Gastroesophageal sphincter (tissue), 4 donors: ENCODE measurements around the gene MN1. TPM values are rescaled to one million over a fixed set of nuclear protein-coding genes. Genes with fewer than 3 reads are reported as not detected.

Experiments used
- ATAC-seq: fragments of 150-250 bp; one replicate; pipeline ENCODE4 v1.9.1; 2016; ENCODE audit warnings: mild to moderate bottlenecking, moderate library complexity
- H3K27ac ChIP-seq, 4 donors: fragments of 200-600 bp; sonication (generic) in 3 of 4; 1 replicate in 3 of 4; 2 replicates in 1 of 4; pipeline ENCODE4 v1.5.1; 2016 to 2019
- H3K27me3 ChIP-seq: fragments of 200-600 bp; sonication (generic); one replicate; pipeline ENCODE4 v1.5.1; 2019
- H3K36me3 ChIP-seq, 2 donors: fragments of 200-600 bp; sonication (generic); one replicate each; pipeline ENCODE4 v1.5.1; 2019; ENCODE audit warnings: control low read depth in 1 of 2
- H3K4me1 ChIP-seq, 3 donors: fragments of 200-600 bp; sonication (generic); 1 replicate in 2 of 3; 2 replicates in 1 of 3; pipeline ENCODE4 v1.5.1; 2016 to 2019; ENCODE audit warnings: control low read depth in 2 of 3
- H3K4me3 ChIP-seq, 2 donors: fragments of 200-600 bp; sonication (generic); one replicate each; pipeline ENCODE4 v1.5.1; 2019; ENCODE audit warnings: mild to moderate bottlenecking in 1 of 2, moderate library complexity in 1 of 2
- H3K9me3 ChIP-seq, 3 donors: fragments of 200-600 bp; sonication (generic); one replicate each; pipeline ENCODE4 v1.5.1; 2017 to 2019; ENCODE audit warnings: control low read depth in 2 of 3
- CTCF ChIP-seq, 4 experiments: fragments of 200-600 bp in 2 of 4; fragments of 450-650 bp in 2 of 4; sonication (generic) in 1 of 4; IDR thresholded peaks; one replicate each; pipeline ENCODE4 v1.5.1; 2017 to 2019; ENCODE audit warnings: antibody characterized with exemption in 4 of 4, mild to moderate bottlenecking in 2 of 4, moderate library complexity in 2 of 4
- EP300 ChIP-seq: sonication (generic); formaldehyde crosslinking; IDR thresholded peaks from one replicate; pipeline ENCODE4 v1.6.1; 2017; ENCODE audit warnings: antibody characterized with exemption, mild to moderate bottlenecking
- POLR2A ChIP-seq, 2 donors: fragments of 450-650 bp; IDR thresholded peaks; one replicate each; pipeline ENCODE4 v1.6.1; 2017; ENCODE audit warnings: antibody characterized with exemption in 2 of 2, mild to moderate bottlenecking in 2 of 2, moderate library complexity in 1 of 2
- POLR2AphosphoS5 ChIP-seq: sonication (generic); formaldehyde crosslinking; IDR thresholded peaks from one replicate; pipeline ENCODE4 v1.6.1; 2017; ENCODE audit warnings: antibody characterized with exemption
- WGBS, 2 donors: methylation state at CpG; one replicate each; pipeline ENCODE4 v1.1.5; 2018; ENCODE audit warnings: low coverage in 1 of 2; 5-methylcytosine and 5-hydroxymethylcytosine counted together
- total RNA-seq, 4 donors: library from RNA; depleted of rRNA; stranded (reverse); fragments of >200 nt; gene quantifications; one replicate each; pipeline ENCODE4 v1.1.0, GENCODE V29; 2016

MN1 gene
- total RNA-seq, 4 donors from 2014 or later: 13.4 to 52.8 (median 28.5) TPM

DNA sequence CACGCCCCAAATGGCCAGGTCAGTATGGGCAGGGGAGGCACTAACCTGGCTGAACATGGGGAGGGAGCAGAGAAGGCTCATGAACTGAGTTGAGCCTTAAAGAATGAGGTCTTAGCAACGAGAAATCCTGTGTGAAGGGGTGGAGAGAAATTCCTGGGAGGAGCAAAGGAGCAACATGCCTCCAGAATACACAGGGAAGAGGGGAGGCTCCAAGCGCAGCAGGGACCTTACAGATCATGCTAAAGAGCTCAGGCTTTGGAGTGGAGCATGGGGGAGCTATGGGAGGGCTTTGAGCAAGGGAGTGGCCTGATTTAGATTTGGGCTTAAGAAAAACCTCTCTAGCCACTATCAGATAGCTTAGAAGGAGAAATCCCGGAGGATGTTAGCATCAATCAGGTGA is 88.1 kb downstream of the MN1 start:
- no peak overlapping the region for H3K27ac ChIP-seq
- H3K27me3 ChIP-seq: peaks cover 9% of the 10 kb centered on the region
- no peak for ATAC-seq
- TF ChIP-seq POLR2A (IDR thresholded peaks at IDR 0.05) (no peak), EP300 (no peak)
- peaks cover 0 to 9% (median 0%) of the 10 kb centered on the region in 3 donors for H3K4me1 ChIP-seq
- H3K9me3 ChIP-seq: no peaks in the 10 kb centered on the region
- no peaks in the 10 kb centered on the region for H3K36me3 ChIP-seq
- H3K4me3 ChIP-seq: no peak overlapping the region
- 46 to 72% methylated on average over 3 of the region's 4 CpGs for WGBS, 2 donors

- no peak for ATAC-seq
- TF ChIP-seq POLR2A (IDR thresholded peaks at IDR 0.05): no peak
- TF ChIP-seq EP300: no peak
- TF ChIP-seq CTCF (IDR thresholded peaks at IDR 0.05): no peak
- TF ChIP-seq POLR2AphosphoS5: no peak
Measured at GRCh38 chr22:27711756-27712155, 89.8 kb downstream of the MN1 start.

GRCh38 chr22:27711012-27711411 is 90.5 kb downstream of the MN1 start:
- no peak for ATAC-seq
- no peak overlapping the region for H3K27ac ChIP-seq
- no peaks in the 10 kb centered on the region for H3K4me1 ChIP-seq
- peaks cover 9% of the 10 kb centered on the region for H3K27me3 ChIP-seq
- TF ChIP-seq POLR2A (IDR thresholded peaks at IDR 0.05) (no peak), EP300 (no peak), CTCF (IDR thresholded peaks at IDR 0.05) (no peak), POLR2AphosphoS5 (no peak)
- H3K36me3 ChIP-seq: no peaks in the 10 kb centered on the region
- no CpG with 5 or more reads among the region's 3 CpGs for WGBS, 2 donors
- no peak overlapping the region for H3K4me3 ChIP-seq
- no peaks in the 10 kb centered on the region for H3K9me3 ChIP-seq

More at GRCh38 chr22:27711756-27712155, 89.8 kb downstream of the MN1 start:
- Histone ChIP-seq H3K4me3 (no peak overlapping the region), H3K4me1 (no peaks in the 10 kb centered on the region), H3K27me3 (peaks cover 9% of the 10 kb centered on the region), H3K9me3 (no peaks in the 10 kb centered on the region), H3K27ac (no peak overlapping the region), H3K36me3 (no peaks in the 10 kb centered on the region)
- 64% methylated on average over 2 of the region's 3 CpGs; no CpG with 5 or more reads in 1 of the 2 donors for WGBS, 2 donors

GRCh38 chr22:27709919-27710675 is 91.5 kb downstream of the MN1 start:
- WGBS, 2 donors: 72 to 92% methylated on average over 5 to 8 of the region's 8 CpGs
- Histone ChIP-seq H3K27me3 (peaks cover 2% of the 10 kb centered on the region), H3K4me1 (no peaks in the 10 kb centered on the region), H3K27ac (no peak overlapping the region), H3K36me3 (no peaks in the 10 kb centered on the region), H3K4me3 (no peak overlapping the region), H3K9me3 (no peaks in the 10 kb centered on the region)
- TF ChIP-seq POLR2A (IDR thresholded peaks at IDR 0.05) (no peak), EP300 (no peak), CTCF (IDR thresholded peaks at IDR 0.05) (no peak), POLR2AphosphoS5 (no peak)
- no peak for ATAC-seq

DNA sequence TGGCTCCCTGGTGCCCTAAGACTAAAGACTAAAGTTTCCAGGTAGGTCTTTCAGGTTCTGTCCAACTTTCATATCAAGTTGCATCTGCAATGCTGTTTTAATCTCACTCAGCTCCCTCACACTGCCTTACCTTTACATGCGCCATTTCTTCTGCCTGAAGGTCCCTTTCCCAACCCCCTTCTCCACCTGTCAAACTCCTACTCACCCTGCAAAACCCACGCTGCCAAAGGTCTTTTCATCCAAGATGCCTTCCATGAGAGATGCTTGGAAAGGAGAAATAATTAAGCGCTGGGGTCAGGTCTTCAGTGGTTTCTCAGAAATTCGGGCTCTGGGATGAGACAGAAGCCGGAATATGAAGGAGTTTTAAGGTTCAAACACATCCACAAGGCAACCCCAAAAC is 95.1 kb downstream of the MN1 start:
- no peak overlapping the region for H3K27ac ChIP-seq
- H3K36me3 ChIP-seq: no peaks in the 10 kb centered on the region
- H3K9me3 ChIP-seq: peaks cover 0 to 9% (median 0%) of the 10 kb centered on the region in 3 donors
- H3K4me3 ChIP-seq: no peak overlapping the region
- no peaks in the 10 kb centered on the region for H3K27me3 ChIP-seq
- no peak for ATAC-seq
- H3K4me1 ChIP-seq: no peaks in the 10 kb centered on the region
- WGBS, 2 donors: 71 to 79% methylated on average over 2 to 5 of the region's 5 CpGs
- no peak for TF ChIP-seq CTCF (IDR thresholded peaks at IDR 0.05)
